CD14-positive monocyte (primary cell): ENCODE measurements around the gene TAS2R39. TPM values are rescaled to one million over a fixed set of nuclear protein-coding genes. Genes with fewer than 3 reads are reported as not detected.

Source experiments
- DNase-seq, 3 donors: peaks; one replicate each; pipeline ENCODE4 v3.0.0-alpha.2; 2011 to 2022
- H2AFZ ChIP-seq: 2 replicates; pipeline ENCODE4 v1.6.0; 2012; ENCODE audit warnings: mild to moderate bottlenecking, low read depth, low read length, inconsistent platforms; ENCODE audit not compliant: insufficient read depth, poor library complexity, severe bottlenecking
- H3K27ac ChIP-seq, 2 donors: 1 replicate in 1 of 2; 2 replicates in 1 of 2; pipeline ENCODE4 v1.5.1; 2012 to 2013; ENCODE audit warnings: low read length in 2 of 2, control low read depth in 1 of 2, inconsistent platforms in 1 of 2, low read depth in 1 of 2, mild to moderate bottlenecking in 1 of 2
- H3K27me3 ChIP-seq, 2 donors: one replicate each; pipeline versions ENCODE4 v1.6.0 to v1.6.1; 2011 to 2013; ENCODE audit warnings: low read length in 2 of 2; ENCODE audit not compliant: control insufficient read depth in 2 of 2, insufficient read depth in 2 of 2
- H3K36me3 ChIP-seq, 2 donors: replicated peaks in 1 of 2; 1 replicate in 1 of 2; 2 replicates in 1 of 2; pipeline versions ENCODE4 v1.5.1 to v1.6.1; 2012 to 2013; ENCODE audit warnings: low read length in 2 of 2, control low read depth in 1 of 2, inconsistent platforms in 1 of 2, mild to moderate bottlenecking in 1 of 2; ENCODE audit not compliant: insufficient read depth in 2 of 2, control insufficient read depth in 1 of 2
- H3K4me1 ChIP-seq, 2 donors: 1 replicate in 1 of 2; 2 replicates in 1 of 2; pipeline versions ENCODE4 v1.5.1 to v1.6.1; 2012 to 2013; ENCODE audit warnings: low read length in 2 of 2, control low read depth in 1 of 2, inconsistent platforms in 1 of 2, mild to moderate bottlenecking in 1 of 2, moderate library complexity in 1 of 2; ENCODE audit not compliant: insufficient read depth in 2 of 2, control insufficient read depth in 1 of 2
- H3K4me2 ChIP-seq: replicated peaks from 2 replicates; pipeline ENCODE3; 2012; ENCODE audit warnings: low read length, moderate library complexity, mild to moderate bottlenecking; ENCODE audit not compliant: poor library complexity, severe bottlenecking; ENCODE audit errors: extremely low read depth
- H3K4me3 ChIP-seq, 3 experiments: fragments of 200-600 bp in 1 of 3; sonication (generic) in 1 of 3; replicated peaks in 1 of 3; 1 replicate in 2 of 3; 2 replicates in 1 of 3; pipeline ENCODE4 v1.5.1; 2011 to 2013; ENCODE audit warnings: low read length in 3 of 3, mild to moderate bottlenecking in 3 of 3, control low read depth in 2 of 3, low read depth in 2 of 3, inconsistent platforms in 1 of 3, moderate library complexity in 1 of 3
- H3K79me2 ChIP-seq: 2 replicates; pipeline ENCODE4 v1.6.0; 2012; ENCODE audit warnings: mild to moderate bottlenecking, control low read depth, inconsistent platforms, low read length, moderate library complexity; ENCODE audit not compliant: insufficient read depth
- H3K9ac ChIP-seq: 2 replicates; pipeline ENCODE4 v1.6.0; 2017; ENCODE audit warnings: low read length, mild to moderate bottlenecking; ENCODE audit not compliant: insufficient read depth, poor library complexity, severe bottlenecking
- H3K9me3 ChIP-seq, 2 donors: replicated peaks in 1 of 2; 1 replicate in 1 of 2; 2 replicates in 1 of 2; pipeline versions ENCODE4 v1.5.1 to v1.6.1; 2012 to 2013; ENCODE audit warnings: low read length in 2 of 2, control low read depth in 1 of 2; ENCODE audit not compliant: control insufficient read depth in 1 of 2, insufficient read depth in 1 of 2
- H4K20me1 ChIP-seq: 2 replicates; pipeline ENCODE4 v1.6.0; 2012; ENCODE audit warnings: mild to moderate bottlenecking, low read length, control low read depth, moderate library complexity; ENCODE audit not compliant: insufficient read depth
- H3K27ac Mint-ChIP-seq, 7 donors: one replicate each; pipeline ENCODE4 v1.8.0; 2020; ENCODE audit warnings: mild to moderate bottlenecking in 7 of 7, mixed read lengths in 7 of 7, moderate library complexity in 6 of 7, inconsistent platforms in 2 of 7
- H3K27me3 Mint-ChIP-seq, 3 donors: one replicate each; pipeline ENCODE4 v1.8.0; 2021 to 2022; ENCODE audit warnings: low read depth in 3 of 3, mild to moderate bottlenecking in 3 of 3, mixed read lengths in 3 of 3, moderate library complexity in 3 of 3, inconsistent platforms in 1 of 3
- H3K36me3 Mint-ChIP-seq, 2 donors: one replicate each; pipeline ENCODE4 v1.8.0; 2020; ENCODE audit warnings: mixed read lengths in 2 of 2, inconsistent platforms in 1 of 2, mild to moderate bottlenecking in 1 of 2
- H3K4me1 Mint-ChIP-seq: one replicate; pipeline ENCODE4 v1.8.0; 2020; ENCODE audit warnings: mild to moderate bottlenecking, mixed read lengths
- H3K4me3 Mint-ChIP-seq, 2 donors: one replicate each; pipeline ENCODE4 v1.8.0; 2020; ENCODE audit warnings: mild to moderate bottlenecking in 2 of 2, mixed read lengths in 2 of 2, moderate library complexity in 1 of 2
- H3K9me3 Mint-ChIP-seq, 7 donors: one replicate each; pipeline ENCODE4 v1.8.0; 2020 to 2022; ENCODE audit warnings: mixed read lengths in 7 of 7, mild to moderate bottlenecking in 6 of 7, moderate library complexity in 6 of 7, inconsistent platforms in 2 of 7
- CTCF ChIP-seq: fragments of 200-600 bp; IDR thresholded peaks from one replicate; pipeline ENCODE4 v1.8.0; 2022; ENCODE audit warnings: antibody characterized with exemption, mild to moderate bottlenecking
- WGBS: methylation state at CpG from one replicate; pipeline ENCODE4 v1.1.5; 2013; ENCODE audit warnings: missing lambda C conversion rate; ENCODE audit not compliant: insufficient coverage; 5-methylcytosine and 5-hydroxymethylcytosine counted together
- intact Hi-C, 2 donors: fragments of 100-400 bp; cut with micrococcal nuclease; formaldehyde crosslinking; loops; one replicate each; pipeline versions ENCODE4 v1.15.0 to v1.15.1; 2023
- polyA plus RNA-seq, 3 donors: library from polyadenylated mRNA; depleted of rRNA in 1 of 3; unstranded in 2 of 3; stranded (reverse) in 1 of 3; fragments of 300-500 nt in 2 of 3; fragments of >200 nt in 1 of 3; fragmentation: Illumina TruSeq in 2 of 3; gene quantifications; 1 replicate in 2 of 3; 2 replicates in 1 of 3; pipeline ENCODE4 v1.2.3, GENCODE V29; 2012 to 2021

The TAS2R39 gene
- polyA plus RNA-seq, 3 donors: not detected

- Histone ChIP-seq H3K36me3 (no peaks in the 10 kb centered on the region), H3K27me3 (no peaks in the 10 kb centered on the region), H2AFZ (peak within 1 kb of the TSS; percentile 66), H3K9me3 (no peaks in the 10 kb centered on the region), H3K4me2 (peak within 1 kb of the TSS; percentile 36), H3K79me2 (no peaks in the 10 kb centered on the region), H4K20me1 (no peaks in the 10 kb centered on the region), H3K4me1 (peaks cover 29 to 30% of the 10 kb centered on the region in 2 donors), H3K4me3 (peak within 1 kb of the TSS in 1 of 3 experiments; percentile 34), H3K27ac (peak within 1 kb of the TSS; percentile 58 to 81), H3K9ac (no peak within 1 kb of the TSS)
- H3K4me1 Mint-ChIP-seq: peaks cover 57% of the 10 kb centered on the region
- no peak for DNase-seq
- peaks cover 0 to 7% (median 6%) of the 10 kb centered on the region in 3 donors for H3K27me3 Mint-ChIP-seq
- TF ChIP-seq CTCF: no peak
- intact Hi-C loops: no loop called here
- H3K36me3 Mint-ChIP-seq: peaks cover 0 to 9% of the 10 kb centered on the region in 2 donors
- 100% methylated on average over 3 of the region's 3 CpGs for WGBS
- H3K4me3 Mint-ChIP-seq: peak within 1 kb of the TSS; percentile 26 to 69
- H3K9me3 Mint-ChIP-seq: peaks cover 0 to 3% (median 0%) of the 10 kb centered on the region in 7 donors
- H3K27ac Mint-ChIP-seq: peak within 1 kb of the TSS; percentile 85 to 95 (median 92)
Observed at GRCh38 chr7:143221737-143222136, 38.5 kb downstream of the TAS2R39 start, which contains the start of gene TAS2R40. TAS2R40 (plus strand) TSS chr7:143222037; CDS start chr7:143222079, 42 bp downstream.

- peaks cover 0 to 9% of the 10 kb centered on the region in 2 donors for H3K36me3 Mint-ChIP-seq
- no peaks in the 10 kb centered on the region for H3K36me3 ChIP-seq
- peak overlapping the region; percentile 66 for H2AFZ ChIP-seq
- intact Hi-C loops: no loop called here
- H3K9me3 Mint-ChIP-seq: peaks cover 0 to 3% (median 0%) of the 10 kb centered on the region in 7 donors
- H4K20me1 ChIP-seq: no peaks in the 10 kb centered on the region
- no peaks in the 10 kb centered on the region for H3K9me3 ChIP-seq
- peak overlapping the region; percentile 85 to 95 (median 92) for H3K27ac Mint-ChIP-seq
- H3K4me3 ChIP-seq: peak overlapping the region in 1 of 3 experiments; percentile 34
- H3K9ac ChIP-seq: no peak overlapping the region
- no peak for TF ChIP-seq CTCF
- H3K27me3 Mint-ChIP-seq: peaks cover 0 to 6% (median 5%) of the 10 kb centered on the region in 3 donors
- H3K4me1 ChIP-seq: peaks cover 30 to 32% of the 10 kb centered on the region in 2 donors
- H3K79me2 ChIP-seq: no peaks in the 10 kb centered on the region
- H3K4me3 Mint-ChIP-seq: peak overlapping the region; percentile 26 to 69
- H3K4me2 ChIP-seq: peak overlapping the region; percentile 36
- DNase-seq: peak; percentile 80 to 94 (median 90)
- no peaks in the 10 kb centered on the region for H3K27me3 ChIP-seq
- peaks cover 49% of the 10 kb centered on the region for H3K4me1 Mint-ChIP-seq
- H3K27ac ChIP-seq: peak overlapping the region; percentile 58 to 81
- 0% methylated on average over 3 of the region's 7 CpGs for WGBS
Observed at GRCh38 chr7:143222782-143223181, 39.6 kb downstream of the TAS2R39 start.
